ENCODE data around the gene SERTM2. TPM values are rescaled to one million over a fixed set of nuclear protein-coding genes. Genes with fewer than 3 reads are reported as not detected.

Gene SERTM2
- polyA plus RNA-seq, 2 of the 4 experiments (the other 2 are of a cell fraction): not detected

- ChIA-PET CTCF (no interaction called here), POLR2A (no interaction called here)
- DNase-seq (ENCODE audit: low read depth in 1 of 2, low spot score in 1 of 2): no peak
- 0% methylated on average over 1 of the region's 1 CpG for WGBS (ENCODE audit: missing lambda C conversion rate)
- TF ChIP-seq ZNF302 (CRISPR knock-in tag; IDR thresholded peaks at IDR 0.05) (no peak), FOSB (CRISPR knock-in tag; IDR thresholded peaks at IDR 0.05) (no peak), HMGXB4 (CRISPR knock-in tag; IDR thresholded peaks at IDR 0.05; ENCODE audit: borderline replicate concordance) (no peak), GATA3 (IDR thresholded peaks at IDR 0.05; ENCODE audit: borderline replicate concordance) (no peak), TP53 (CRISPR knock-in tag; IDR thresholded peaks at IDR 0.05) (no peak), E2F6 (IDR thresholded peaks at IDR 0.05; ENCODE audit: borderline replicate concordance, low read depth) (no peak), PBX3 (IDR thresholded peaks at IDR 0.05) (no peak), ZFP36 (IDR thresholded peaks at IDR 0.05; ENCODE audit: borderline replicate concordance, partially characterized antibody) (no peak), PHF8 (IDR thresholded peaks at IDR 0.05; ENCODE audit: borderline replicate concordance, low read depth) (no peak), CEBPB (IDR thresholded peaks at IDR 0.05) (no peak), HES2 (IDR thresholded peaks at IDR 0.05) (no peak), HOXA7 (CRISPR knock-in tag; IDR thresholded peaks at IDR 0.05) (no peak), CHD4 (IDR thresholded peaks at IDR 0.05; ENCODE audit: borderline replicate concordance) (no peak), ELK1 (IDR thresholded peaks at IDR 0.05; ENCODE audit: low read depth, low read length) (no peak), FOSL2 (IDR thresholded peaks at IDR 0.05) (no peak), FOSL2 (CRISPR knock-in tag; IDR thresholded peaks at IDR 0.05) (no peak), ATOH8 (CRISPR knock-in tag; IDR thresholded peaks at IDR 0.05; ENCODE audit: low read depth) (no peak), NFE2L2 (conservative IDR thresholded peaks at IDR 0.05; ENCODE audit: low read length) (no peak), RNF2 (IDR thresholded peaks at IDR 0.05; ENCODE audit: borderline replicate concordance, low read depth) (no peak), HDAC2 (IDR thresholded peaks at IDR 0.05) (no peak)
- Histone ChIP-seq H3K4me3 (no peak overlapping the region), H3K4me2 (no peak overlapping the region), H3K4me1 (no peaks in the 10 kb centered on the region), H3K9me3 (no peaks in the 10 kb centered on the region), H3K27ac (no peak overlapping the region)
- no peak for ATAC-seq
- FAIRE-seq: no peak
These were observed 43.5 kb upstream of the SERTM2 start for GRCh38 chrX:111467896-111468295.

- POLR2A ChIA-PET: no interaction called here
- FAIRE-seq: no peak
These were observed 40.6 kb upstream of the SERTM2 start for GRCh38 chrX:111470681-111471403.

More at GRCh38 chrX:111470681-111471403, 40.6 kb upstream of the SERTM2 start:
- H3K27ac ChIP-seq: no peak overlapping the region
- no peak for TF ChIP-seq NFE2L2 (conservative IDR thresholded peaks at IDR 0.05; ENCODE audit: low read length)
- TF ChIP-seq BCL3 (IDR thresholded peaks at IDR 0.05): no peak
- TF ChIP-seq RARB (CRISPR knock-in tag; IDR thresholded peaks at IDR 0.05): no peak
- no peak for TF ChIP-seq HOXB5 (CRISPR knock-in tag; IDR thresholded peaks at IDR 0.05)
- no peak for TF ChIP-seq SMC3 (IDR thresholded peaks at IDR 0.05)
- no peak for TF ChIP-seq ZC3H11A (IDR thresholded peaks at IDR 0.05)
- no peak for TF ChIP-seq POLR2AphosphoS2 (conservative IDR thresholded peaks at IDR 0.05; ENCODE audit: low read length)
- no peak for TF ChIP-seq FOSB (CRISPR knock-in tag; IDR thresholded peaks at IDR 0.05)
- TF ChIP-seq JUN (IDR thresholded peaks at IDR 0.05): no peak
- no peak for TF ChIP-seq USF2 (IDR thresholded peaks at IDR 0.05)
- no peak for TF ChIP-seq MAX (IDR thresholded peaks at IDR 0.05)
- CTCF ChIA-PET: no interaction called here
- no peak overlapping the region for H3K4me2 ChIP-seq
- H3K4me1 ChIP-seq: no peaks in the 10 kb centered on the region
- ATAC-seq (no peak), DNase-seq (ENCODE audit: low read depth in 1 of 2, low spot score in 1 of 2) (no peak)
- 0% methylated on average over 2 of the region's 2 CpGs for WGBS (ENCODE audit: missing lambda C conversion rate)
- H3K9me3 ChIP-seq: no peaks in the 10 kb centered on the region
- H3K4me3 ChIP-seq: no peak overlapping the region
